HFFc6 (cell line): ENCODE results near the gene ITGB7. TPM values are rescaled to one million over a fixed set of nuclear protein-coding genes. Genes with fewer than 3 reads are reported as not detected.

Experiments used
- DNase-seq: peaks from one replicate; pipeline ENCODE4 v3.0.0-alpha.2; 2018
- H3K27ac Mint-ChIP-seq: 2 replicates; pipeline ENCODE4 v1.8.0; 2020; ENCODE audit warnings: mild to moderate bottlenecking, mixed read lengths
- H3K27me3 Mint-ChIP-seq: 2 replicates; pipeline ENCODE4 v1.8.0; 2021; ENCODE audit warnings: mild to moderate bottlenecking, moderate library complexity, mixed read lengths; ENCODE audit not compliant: insufficient read depth
- H3K36me3 Mint-ChIP-seq: 2 replicates; pipeline ENCODE4 v1.8.0; 2021; ENCODE audit warnings: low read depth, mixed read lengths
- H3K4me1 Mint-ChIP-seq: 2 replicates; pipeline ENCODE4 v1.8.0; 2020; ENCODE audit warnings: low read depth, mixed read lengths
- H3K4me3 Mint-ChIP-seq: 2 replicates; pipeline ENCODE4 v1.8.0; 2020; ENCODE audit warnings: mild to moderate bottlenecking, moderate library complexity, mixed read lengths
- H3K9me3 Mint-ChIP-seq: 2 replicates; pipeline ENCODE4 v1.8.0; 2020; ENCODE audit warnings: mild to moderate bottlenecking, mixed read lengths
- CTCF ChIP-seq: fragments of 200-600 bp; sonication (generic); IDR thresholded peaks from 2 replicates; pipeline ENCODE4 v1.5.0; 2021; ENCODE audit warnings: antibody characterized with exemption, mild to moderate bottlenecking
- total RNA-seq, 6 experiments: library from RNA; stranded (reverse); fragmentation: NEBNext Ultra II Directional; extraction: Animal tissue kit (Norgen Biotek cat#: 25700); gene quantifications; 2 replicates in 1 of 6; 3 replicates in 5 of 6; pipeline ENCODE4 v1.2.3, GENCODE V29; 2021

Gene ITGB7
- total RNA-seq, 6 experiments from 2014 or later, result 0.35 to 1.5 (median 0.93) TPM

GRCh38 chr12:53217051-53217930 lies 10.2 kb upstream of the ITGB7 start:
- Mint-ChIP-seq H3K9me3 (no peaks in the 10 kb centered on the region), H3K27me3 (peaks cover 8% of the 10 kb centered on the region), H3K36me3 (peaks cover 23% of the 10 kb centered on the region; the same call in 1 of the 2 replicates), H3K4me1 (peaks cover 82% of the 10 kb centered on the region), H3K4me3 (peak overlapping the region; percentile 99), H3K27ac (peak overlapping the region; percentile 89)
- TF ChIP-seq CTCF, result no peak
- no peak for DNase-seq

- Mint-ChIP-seq H3K4me3 (no peak overlapping the region), H3K9me3 (no peaks in the 10 kb centered on the region), H3K4me1 (peaks cover 69% of the 10 kb centered on the region), H3K36me3 (peaks cover 23% of the 10 kb centered on the region; the same call in 1 of the 2 replicates), H3K27ac (peak overlapping the region; percentile 89), H3K27me3 (peaks cover 6% of the 10 kb centered on the region)
- no peak for DNase-seq
- no peak for TF ChIP-seq CTCF
Observed at GRCh38 chr12:53215497-53215896, 8.4 kb upstream of the ITGB7 start.

GRCh38 chr12:53214687-53215455 lies 7.8 kb upstream of the ITGB7 start:
- TF ChIP-seq CTCF, result no peak
- H3K27ac Mint-ChIP-seq, result peak overlapping the region; percentile 89
- no peak for DNase-seq

GRCh38 chr12:53214221-53214620 lies 7.2 kb upstream of the ITGB7 start:
- TF ChIP-seq CTCF, result no peak
- Mint-ChIP-seq H3K36me3 (peaks cover 19% of the 10 kb centered on the region; the same call in 1 of the 2 replicates), H3K4me1 (peaks cover 63% of the 10 kb centered on the region), H3K27ac (peak overlapping the region; percentile 18; the same call in 1 of the 2 replicates), H3K27me3 (peaks cover 6% of the 10 kb centered on the region), H3K9me3 (no peaks in the 10 kb centered on the region), H3K4me3 (no peak overlapping the region)
- DNase-seq, result no peak

More at GRCh38 chr12:53214687-53215455, 7.8 kb upstream of the ITGB7 start:
- no peak overlapping the region for H3K4me3 Mint-ChIP-seq
- peaks cover 23% of the 10 kb centered on the region; the same call in 1 of the 2 replicates for H3K36me3 Mint-ChIP-seq
- H3K9me3 Mint-ChIP-seq, result no peaks in the 10 kb centered on the region
- H3K27me3 Mint-ChIP-seq, result peaks cover 6% of the 10 kb centered on the region
- H3K4me1 Mint-ChIP-seq, result peaks cover 66% of the 10 kb centered on the region

GRCh38 chr12:53213348-53213747 lies 6.3 kb upstream of the ITGB7 start:
- DNase-seq, result peak; percentile 60

More at GRCh38 chr12:53213348-53213747, 6.3 kb upstream of the ITGB7 start:
- Mint-ChIP-seq H3K27ac (peak overlapping the region; percentile 60), H3K36me3 (peaks cover 18% of the 10 kb centered on the region; the same call in 1 of the 2 replicates), H3K4me1 (peaks cover 67% of the 10 kb centered on the region), H3K4me3 (no peak overlapping the region), H3K9me3 (no peaks in the 10 kb centered on the region), H3K27me3 (peaks cover 6% of the 10 kb centered on the region)
- peak; percentile 97 for TF ChIP-seq CTCF
